ENCODE measurements around the gene NBPF1. TPM values are rescaled to one million over a fixed set of nuclear protein-coding genes. Genes with fewer than 3 reads are reported as not detected.
A peak's percentile ranks its signal among the peaks of the same experiment; 100 is the strongest.
"Not testable (repeated sequence)": the region's sequence is repeated elsewhere in the genome, so short reads cannot be mapped to it uniquely, and the experiment has no call there.

NBPF1 gene
- total RNA-seq, 1 donor from 2014 or later = 69.9 TPM

- Histone ChIP-seq H3K4me1 (no peaks in the 10 kb centered on the region), H3K9ac (no peak overlapping the region), H4K20me1 (ENCODE audit: low read depth) (no peaks in the 10 kb centered on the region), H3K27me3 (peaks cover 43% of the 10 kb centered on the region), H3K27ac (no peak overlapping the region), H3K9me3 (ENCODE audit: low read depth) (no peaks in the 10 kb centered on the region), H3F3A (ENCODE audit: low read depth) (peaks cover 10% of the 10 kb centered on the region), H3K79me2 (ENCODE audit: low read depth) (no peaks in the 10 kb centered on the region), H2AFZ (replicated peaks) (peak overlapping the region; percentile 88), H3K4me2 (peak overlapping the region; percentile 72), H3K4me3 (peak overlapping the region; percentile 49), H3K36me3 (no peaks in the 10 kb centered on the region)
- Mint-ChIP-seq H3K27ac (no peak overlapping the region), H3K27me3 (ENCODE audit: insufficient read depth, low read depth) (peaks cover 22% of the 10 kb centered on the region), H3K4me3 (peak overlapping the region; percentile 58), H3K4me1 (peaks cover 2% of the 10 kb centered on the region), H3K9me3 (peaks cover 2% of the 10 kb centered on the region), H3K36me3 (no peaks in the 10 kb centered on the region)
- no peak for TF ChIP-seq CTCF (IDR thresholded peaks at IDR 0.05)
- peak; percentile 33 for TF ChIP-seq EZH2phosphoT487 (IDR thresholded peaks at IDR 0.05)
- peak; percentile 3 for DNase-seq (ENCODE audit: low spot score)
Measured at GRCh38 chr1:16521288-16521583, 92.1 kb downstream of the NBPF1 start.

GRCh38 chr1:16520435-16521287 lies 92.7 kb downstream of the NBPF1 start:
- not testable (repeated sequence) for H3K4me1 Mint-ChIP-seq; H3K36me3 Mint-ChIP-seq; H3K9me3 ChIP-seq (ENCODE audit: low read depth); H3K79me2 ChIP-seq (ENCODE audit: low read depth); H3K4me1 ChIP-seq; H4K20me1 ChIP-seq (ENCODE audit: low read depth); H3K27ac ChIP-seq; H3K9me3 Mint-ChIP-seq; H3K9ac ChIP-seq; H3K36me3 ChIP-seq
- peak; percentile 74 for DNase-seq (ENCODE audit: low spot score)
- Histone ChIP-seq H3F3A (ENCODE audit: low read depth) (peaks cover 10% of the 10 kb centered on the region), H2AFZ (replicated peaks) (peak overlapping the region; percentile 88), H3K4me2 (peak overlapping the region; percentile 72), H3K4me3 (peak overlapping the region; percentile 49), H3K27me3 (peaks cover 43% of the 10 kb centered on the region)
- peaks cover 22% of the 10 kb centered on the region for H3K27me3 Mint-ChIP-seq (ENCODE audit: insufficient read depth, low read depth)
- H3K27ac Mint-ChIP-seq = peak overlapping the region; percentile 77
- peak overlapping the region; percentile 58 for H3K4me3 Mint-ChIP-seq
- peak; percentile 68 for TF ChIP-seq EZH2 (IDR thresholded peaks at IDR 0.05)
- TF ChIP-seq CTCF (IDR thresholded peaks at IDR 0.05) = peak; percentile 10

- not testable (repeated sequence) for H3K36me3 ChIP-seq; H3K4me3 ChIP-seq; DNase-seq (ENCODE audit: low spot score); H3K79me2 ChIP-seq (ENCODE audit: low read depth); H3K36me3 Mint-ChIP-seq; H3K4me2 ChIP-seq; H3K4me1 Mint-ChIP-seq; H3K9ac ChIP-seq; H3K27ac ChIP-seq; H4K20me1 ChIP-seq (ENCODE audit: low read depth); H3K9me3 ChIP-seq (ENCODE audit: low read depth); H3K9me3 Mint-ChIP-seq; H3K27ac Mint-ChIP-seq; H2AFZ ChIP-seq (replicated peaks); H3K4me1 ChIP-seq
- Mint-ChIP-seq H3K27me3 (ENCODE audit: insufficient read depth, low read depth) (peaks cover 22% of the 10 kb centered on the region), H3K4me3 (peak overlapping the region; percentile 9)
- Histone ChIP-seq H3F3A (ENCODE audit: low read depth) (peaks cover 14% of the 10 kb centered on the region), H3K27me3 (peaks cover 43% of the 10 kb centered on the region)
Measured at GRCh38 chr1:16519255-16519951, 94.0 kb downstream of the NBPF1 start.

GRCh38 chr1:16518913-16519254 lies 94.5 kb downstream of the NBPF1 start:
- H3K4me3 Mint-ChIP-seq; H3K36me3 ChIP-seq; H4K20me1 ChIP-seq (ENCODE audit: low read depth); H3K9ac ChIP-seq; H2AFZ ChIP-seq (replicated peaks); H3K36me3 Mint-ChIP-seq; H3K27ac ChIP-seq; H3K4me1 Mint-ChIP-seq; H3K9me3 ChIP-seq (ENCODE audit: low read depth); H3K4me1 ChIP-seq; H3K79me2 ChIP-seq (ENCODE audit: low read depth); H3K4me2 ChIP-seq; H3K4me3 ChIP-seq; H3K27ac Mint-ChIP-seq; H3K9me3 Mint-ChIP-seq; DNase-seq (ENCODE audit: low spot score): not testable (repeated sequence)
- H3K27me3 ChIP-seq = peaks cover 43% of the 10 kb centered on the region
- peaks cover 14% of the 10 kb centered on the region for H3F3A ChIP-seq (ENCODE audit: low read depth)
- H3K27me3 Mint-ChIP-seq (ENCODE audit: insufficient read depth, low read depth) = peaks cover 22% of the 10 kb centered on the region

- not testable (repeated sequence) for H3K79me2 ChIP-seq (ENCODE audit: low read depth); H3K4me1 ChIP-seq; H3K9me3 Mint-ChIP-seq; H4K20me1 ChIP-seq (ENCODE audit: low read depth); H3K9ac ChIP-seq; H3K4me2 ChIP-seq; H2AFZ ChIP-seq (replicated peaks); H3K4me3 Mint-ChIP-seq; H3K4me1 Mint-ChIP-seq; H3K9me3 ChIP-seq (ENCODE audit: low read depth); H3K4me3 ChIP-seq; DNase-seq (ENCODE audit: low spot score); H3K36me3 Mint-ChIP-seq; H3K27ac Mint-ChIP-seq; H3K36me3 ChIP-seq; H3K27ac ChIP-seq
- H3K27me3 ChIP-seq = peaks cover 28% of the 10 kb centered on the region
- H3F3A ChIP-seq (ENCODE audit: low read depth) = peaks cover 28% of the 10 kb centered on the region
- H3K27me3 Mint-ChIP-seq (ENCODE audit: insufficient read depth, low read depth) = peaks cover 22% of the 10 kb centered on the region
Measured at GRCh38 chr1:16516694-16517410, 96.5 kb downstream of the NBPF1 start.

All from neural progenitor cell (in vitro differentiated cells).